ENCODE data around the gene SPON2.

DNA sequence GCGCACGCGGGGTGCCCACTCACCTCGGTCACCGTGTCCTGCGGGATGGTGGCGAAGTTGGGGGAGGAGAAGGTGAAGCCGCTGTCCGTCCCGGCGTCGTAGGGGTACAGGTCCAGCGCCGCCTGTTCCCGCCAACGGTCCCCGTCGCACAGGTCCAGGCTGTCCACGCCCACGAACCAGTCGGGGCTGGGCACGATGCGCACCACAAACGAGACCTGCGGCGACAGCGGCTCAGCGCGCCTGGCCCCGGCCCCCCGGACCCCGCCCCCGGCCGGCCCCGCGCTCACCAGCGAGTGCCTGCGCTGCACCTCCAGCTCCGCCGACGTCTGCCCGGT, 1.4 kb downstream of the SPON2 start:
- TF ChIP-seq POLR2A (IDR thresholded peaks at IDR 0.05; ENCODE audit: low read length) (no peak), GATA1 (IDR thresholded peaks at IDR 0.05; ENCODE audit: low read depth, low read length) (no peak)
